HS-27A (cell line): Measurements from ENCODE around the gene ZNF597.

Experiments
- DNase-seq: peaks from one replicate; pipeline ENCODE4 v3.0.0-alpha.2; 2012; ENCODE audit warnings: low read depth, missing footprints

ZNF597 gene

DNA sequence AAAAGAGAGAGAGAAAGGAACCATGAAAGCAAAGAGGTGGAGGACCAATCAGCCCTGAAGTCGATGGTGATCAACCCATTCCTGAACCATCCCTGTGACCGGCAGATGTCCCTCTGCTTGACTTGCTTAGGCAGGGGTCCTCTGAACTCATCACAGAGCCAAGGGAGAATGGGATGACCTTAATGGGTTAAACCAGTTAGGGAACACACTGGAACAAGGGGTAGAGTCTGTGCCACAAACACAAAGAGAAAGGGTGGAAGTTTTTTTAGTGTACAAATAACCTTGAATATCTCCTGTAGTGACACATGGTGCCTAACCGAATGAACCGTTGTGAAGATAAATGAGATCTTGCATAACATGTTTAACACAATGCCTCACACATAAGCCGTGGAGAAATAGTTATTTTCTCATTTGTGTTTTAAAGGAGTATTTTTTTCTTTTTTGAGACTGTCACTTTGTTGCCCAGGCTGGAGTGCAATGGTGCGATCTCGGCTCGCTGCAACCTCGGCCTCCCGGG lies 11.4 kb upstream of the ZNF597 start:
- no peak for DNase-seq

DNA sequence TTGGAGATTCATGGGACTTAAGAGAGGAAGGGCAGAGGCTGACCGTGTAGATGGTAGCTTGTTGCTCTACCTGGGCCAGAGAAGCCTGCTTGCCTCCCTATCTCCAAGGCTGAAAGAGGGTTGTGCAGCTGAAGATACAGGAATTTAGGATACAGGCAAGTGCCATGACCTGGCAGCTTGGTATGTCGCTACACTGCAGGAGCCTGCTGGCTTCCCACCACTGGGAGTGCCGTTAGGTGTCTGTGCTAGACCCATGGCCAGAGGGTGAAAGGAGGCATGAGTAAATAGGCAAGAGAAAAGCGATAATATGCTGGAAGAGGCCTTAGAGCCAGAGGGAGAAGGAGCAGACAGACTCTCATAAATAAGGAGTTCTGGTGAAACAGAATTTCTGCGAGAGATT lies 10.8 kb upstream of the ZNF597 start:
- DNase-seq = no peak

GRCh38 chr16:3444032-3444388 lies 706 bp upstream of the ZNF597 start:
- DNase-seq = no peak

- DNase-seq = no peak
These were observed 3.7 kb downstream of the ZNF597 start for GRCh38 chr16:3439637-3440036.

DNA sequence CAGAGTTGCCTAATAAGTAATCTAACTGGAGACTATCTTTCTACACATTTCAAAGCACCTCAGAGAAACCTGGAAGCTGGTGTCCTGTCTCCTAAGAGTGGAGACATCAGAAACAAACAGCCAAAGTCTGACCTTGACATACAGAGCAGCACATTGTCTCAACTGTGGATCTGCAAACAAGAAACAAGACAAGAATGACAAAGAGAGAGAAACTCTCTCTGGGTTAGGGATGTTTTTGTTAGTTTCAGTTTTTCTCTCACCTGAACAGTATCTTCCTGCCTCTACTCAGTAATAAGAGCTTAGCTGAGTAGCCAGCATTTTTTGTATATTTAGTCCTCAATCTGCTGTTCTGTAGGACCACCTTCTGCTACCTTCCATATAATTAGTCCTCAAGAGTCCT lies 8.9 kb downstream of the ZNF597 start:
- DNase-seq = no peak

DNA sequence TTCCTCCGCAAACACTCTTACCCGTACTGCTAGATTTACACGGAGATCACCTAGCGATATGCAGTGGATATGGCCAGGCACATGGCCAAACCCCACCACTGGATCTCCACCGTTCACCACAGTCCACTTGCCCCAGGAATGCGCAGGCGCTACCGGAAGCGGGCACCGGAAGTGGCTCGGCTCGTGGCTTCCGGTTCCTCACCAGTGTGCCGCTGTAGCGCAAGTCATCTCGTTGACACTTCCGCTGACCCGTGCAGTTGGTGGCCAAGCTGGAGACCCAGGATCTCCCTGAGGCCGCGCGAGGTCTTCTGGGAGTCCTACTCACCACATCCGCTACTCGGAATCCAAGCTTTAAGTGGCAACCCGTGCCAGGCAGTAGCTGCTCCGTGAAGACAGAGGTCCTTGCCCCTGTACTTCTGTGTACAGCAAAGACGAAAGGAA lies 11.5 kb downstream of the ZNF597 start:
- no peak for DNase-seq

DNA sequence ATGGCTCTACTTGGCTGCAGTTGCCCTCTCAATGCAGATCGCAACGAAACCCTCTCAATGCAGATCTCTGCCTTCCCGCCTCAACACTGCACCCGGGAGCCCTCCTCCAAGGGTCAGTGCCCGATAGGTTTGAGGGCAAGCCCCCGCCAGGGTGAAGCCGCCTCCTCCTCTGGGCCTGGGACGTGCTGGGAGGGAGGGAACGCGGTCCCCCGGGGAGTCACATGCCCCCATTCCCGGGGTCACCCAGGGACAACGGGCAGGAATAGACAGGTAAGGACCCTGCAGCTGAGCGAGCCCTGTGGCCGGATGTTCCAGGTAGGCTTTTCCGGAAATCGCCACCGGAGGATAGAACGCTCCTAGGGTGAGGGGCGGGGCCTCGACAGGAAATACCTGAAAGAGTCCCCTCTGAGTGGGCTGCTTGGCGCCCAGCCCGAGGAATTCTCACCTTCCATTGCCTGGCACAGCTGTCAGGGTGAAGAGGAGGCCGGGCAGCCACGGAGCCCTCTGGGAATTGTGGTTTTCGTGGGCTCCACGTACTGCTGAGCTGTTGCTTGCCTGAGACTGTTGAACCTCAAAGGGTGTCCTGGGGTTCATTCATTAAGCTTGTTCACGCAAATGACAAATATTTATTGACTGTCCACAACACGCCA lies 29.4 kb downstream of the ZNF597 start:
- no peak for DNase-seq

GRCh38 chr16:3408561-3409197 lies 34.6 kb downstream of the ZNF597 start:
- DNase-seq = no peak

GRCh38 chr16:3401719-3402397 lies 41.4 kb downstream of the ZNF597 start:
- DNase-seq = no peak

- peak; percentile 93 for DNase-seq
These were observed 42.3 kb downstream of the ZNF597 start, which contains the start of the genes ZNF174 and ZSCAN32 for GRCh38 chr16:3400779-3401688. TSS of gene ZNF174 (plus strand) at chr16:3401215. CDS start at chr16:3402005, 790 bp downstream. TSS of gene ZSCAN32 (minus strand) at chr16:3401004. CDS start at chr16:3397557, 3,447 bp downstream.

- DNase-seq = peak; percentile 3
These were observed 42.9 kb downstream of the ZNF597 start for GRCh38 chr16:3400446-3400778.

DNA sequence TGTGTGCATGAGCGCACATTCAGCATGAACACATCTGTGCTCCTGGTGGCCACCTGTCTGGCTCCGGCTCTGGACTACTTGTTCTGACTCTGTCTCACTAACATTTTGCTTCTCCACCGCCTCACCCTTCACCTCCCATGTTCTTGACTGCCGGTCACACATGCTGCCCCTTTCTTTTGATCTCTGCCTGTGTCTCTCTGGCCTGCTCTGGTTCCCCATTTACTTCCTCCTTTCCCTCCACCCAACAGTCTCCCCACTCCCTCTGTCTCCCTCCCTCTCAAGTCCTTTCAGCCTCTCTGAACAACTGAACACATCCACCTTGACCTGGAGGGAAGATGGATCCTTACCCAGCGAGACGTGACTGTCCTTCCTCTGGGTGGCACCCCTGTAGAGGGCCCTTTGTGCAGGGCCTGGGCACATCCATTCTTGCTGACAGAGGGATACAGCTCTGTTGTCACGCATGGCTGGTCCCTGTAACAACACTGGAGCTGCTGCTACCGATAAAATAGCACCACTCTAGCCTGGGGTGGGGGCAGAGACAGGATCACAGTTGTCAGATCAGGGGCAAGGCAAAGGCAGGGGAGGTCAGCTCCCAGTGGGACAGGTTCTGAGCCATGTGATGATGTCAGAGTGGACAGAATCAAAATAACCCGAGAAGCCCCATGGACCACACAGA lies 53.5 kb downstream of the ZNF597 start:
- no peak for DNase-seq

DNA sequence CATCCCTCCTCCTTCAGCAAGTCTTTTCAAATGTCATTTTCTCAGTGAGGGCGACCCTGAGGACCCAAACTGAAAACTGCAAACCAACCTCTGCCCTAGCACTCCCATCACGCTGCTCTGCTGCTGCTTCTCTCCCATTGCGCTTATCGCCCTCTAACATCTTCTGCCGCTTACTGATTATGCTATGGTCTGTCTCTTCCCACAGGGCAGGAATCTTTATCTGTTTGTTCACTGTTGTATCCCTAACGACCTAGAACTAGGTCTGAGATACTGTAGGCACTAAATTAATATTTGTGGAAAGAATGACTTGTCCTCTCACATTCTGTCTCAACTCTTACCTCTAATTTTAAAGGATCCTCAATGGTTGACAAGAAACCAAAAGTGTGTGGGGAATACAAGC lies 55.0 kb downstream of the ZNF597 start:
- no peak for DNase-seq

GRCh38 chr16:3383045-3383448 lies 60.3 kb downstream of the ZNF597 start:
- no peak for DNase-seq
